HG03045 (cell line): ENCODE data around the gene RGS6.

Experiments used
- ATAC-seq: cut with Tn5 transposase; IDR thresholded peaks from one replicate; pipeline ENCODE4 v1.9.1; 2021; ENCODE audit warnings: mild to moderate bottlenecking, moderate library complexity; ENCODE audit not compliant: unreplicated experiment

The RGS6 gene

GRCh38 chr14:72303930-72304329 is 371.7 kb downstream of the RGS6 start:
- ATAC-seq: no peak

- no peak for ATAC-seq
Observed at GRCh38 chr14:72305561-72305960, 373.3 kb downstream of the RGS6 start.

- ATAC-seq: no peak
Observed at GRCh38 chr14:72308967-72309485, 376.8 kb downstream of the RGS6 start.

GRCh38 chr14:72311116-72311515 is 378.9 kb downstream of the RGS6 start:
- ATAC-seq: no peak

- ATAC-seq: no peak
Observed at GRCh38 chr14:72311516-72311915, 379.3 kb downstream of the RGS6 start.

- no peak for ATAC-seq
Observed at GRCh38 chr14:72314808-72315435, 382.7 kb downstream of the RGS6 start.

GRCh38 chr14:72315714-72316113 is 383.5 kb downstream of the RGS6 start:
- ATAC-seq: no peak

GRCh38 chr14:72318648-72319047 is 386.4 kb downstream of the RGS6 start:
- no peak for ATAC-seq

- no peak for ATAC-seq
Observed at GRCh38 chr14:72332046-72332445, 399.8 kb downstream of the RGS6 start.

GRCh38 chr14:72332871-72333270 is 400.6 kb downstream of the RGS6 start:
- no peak for ATAC-seq

- no peak for ATAC-seq
Observed at GRCh38 chr14:72333357-72333756, 401.1 kb downstream of the RGS6 start.

- ATAC-seq: no peak
Observed at GRCh38 chr14:72336311-72336980, 404.2 kb downstream of the RGS6 start.

- ATAC-seq: no peak
Observed at GRCh38 chr14:72341237-72341636, 409.0 kb downstream of the RGS6 start.

- ATAC-seq: no peak
Observed at GRCh38 chr14:72341686-72342085, 409.5 kb downstream of the RGS6 start.

- ATAC-seq: no peak
Observed at GRCh38 chr14:72347118-72347517, 414.9 kb downstream of the RGS6 start.

- ATAC-seq: no peak
Observed at GRCh38 chr14:72350215-72350614, 418.0 kb downstream of the RGS6 start.

GRCh38 chr14:72352012-72352411 is 419.8 kb downstream of the RGS6 start:
- ATAC-seq: no peak

GRCh38 chr14:72366619-72367018 is 434.4 kb downstream of the RGS6 start:
- ATAC-seq: no peak

GRCh38 chr14:72369106-72369505 is 436.9 kb downstream of the RGS6 start:
- ATAC-seq: no peak

GRCh38 chr14:72377016-72377415 is 444.8 kb downstream of the RGS6 start:
- ATAC-seq: no peak

GRCh38 chr14:72380456-72380855 is 448.2 kb downstream of the RGS6 start:
- ATAC-seq: no peak

GRCh38 chr14:72383865-72384264 is 451.6 kb downstream of the RGS6 start:
- ATAC-seq: no peak

- ATAC-seq: no peak
Observed at GRCh38 chr14:72387726-72388125, 455.5 kb downstream of the RGS6 start.
